ENCODE measurements around the gene DENND1A. TPM values are rescaled to one million over a fixed set of nuclear protein-coding genes. Genes with fewer than 3 reads are reported as not detected.

DENND1A gene
- total and polyA plus RNA-seq, 2 experiments from 2014 or later = 13.1 to 28.7 TPM

DNA sequence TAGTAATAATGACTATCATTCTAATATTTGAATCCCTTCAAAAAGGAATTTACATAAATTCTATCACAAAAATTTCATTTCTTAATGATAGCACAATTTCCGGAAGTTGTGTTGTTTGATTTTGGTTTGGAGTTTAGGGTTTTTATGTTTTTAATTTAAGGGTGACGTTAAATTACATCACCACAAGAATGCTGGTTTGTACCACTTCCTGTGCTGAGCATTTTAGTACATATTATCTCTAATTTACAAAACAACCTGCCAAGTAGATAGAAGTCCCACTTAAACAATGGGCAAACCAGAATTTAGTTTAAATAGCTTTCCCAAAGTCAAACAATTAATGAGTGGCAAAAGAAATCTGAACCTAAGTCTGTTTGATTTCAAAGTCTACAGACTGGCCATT lies 63.4 kb downstream of the DENND1A start:
- no peak for TF ChIP-seq STAT1 (IDR thresholded peaks at IDR 0.05; ENCODE audit: unreplicated experiment)
- TF ChIP-seq CTCF (conservative IDR thresholded peaks at IDR 0.05; ENCODE audit: low read depth in 2 of 2) = no peak
- TF ChIP-seq REST (IDR thresholded peaks at IDR 0.05; ENCODE audit: unreplicated experiment) = no peak
- TF ChIP-seq, protein P1, sequence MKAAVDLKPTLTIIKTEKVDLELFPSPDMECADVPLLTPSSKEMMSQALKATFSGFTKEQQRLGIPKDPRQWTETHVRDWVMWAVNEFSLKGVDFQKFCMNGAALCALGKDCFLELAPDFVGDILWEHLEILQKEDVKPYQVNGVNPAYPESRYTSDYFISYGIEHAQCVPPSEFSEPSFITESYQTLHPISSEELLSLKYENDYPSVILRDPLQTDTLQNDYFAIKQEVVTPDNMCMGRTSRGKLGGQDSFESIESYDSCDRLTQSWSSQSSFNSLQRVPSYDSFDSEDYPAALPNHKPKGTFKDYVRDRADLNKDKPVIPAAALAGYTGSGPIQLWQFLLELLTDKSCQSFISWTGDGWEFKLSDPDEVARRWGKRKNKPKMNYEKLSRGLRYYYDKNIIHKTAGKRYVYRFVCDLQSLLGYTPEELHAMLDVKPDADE (IDR thresholded peaks at IDR 0.05) = no peak
- no peak for TF ChIP-seq ZNF114 (CRISPR knock-in tag; IDR thresholded peaks at IDR 0.05)
- TF ChIP-seq JUNB (IDR thresholded peaks at IDR 0.05; ENCODE audit: unreplicated experiment) = no peak
- no peak for TF ChIP-seq EZH2 (IDR thresholded peaks at IDR 0.05; ENCODE audit: low read depth, unreplicated experiment)
- no peak for TF ChIP-seq ZNF462 (CRISPR knock-in tag; IDR thresholded peaks at IDR 0.05)
- TF ChIP-seq ZNF331 (CRISPR knock-in tag; IDR thresholded peaks at IDR 0.05; ENCODE audit: low read depth) = no peak
- no peak for TF ChIP-seq NANOG (IDR thresholded peaks at IDR 0.05; ENCODE audit: borderline replicate concordance)
- no peak for TF ChIP-seq CREB1 (CRISPR knock-in tag; IDR thresholded peaks at IDR 0.05; ENCODE audit: low read depth)
- TF ChIP-seq EZH2phosphoT487 (IDR thresholded peaks at IDR 0.05; ENCODE audit: unreplicated experiment) = no peak
- no peak for TF ChIP-seq POLR2AphosphoS5 (IDR thresholded peaks at IDR 0.05; ENCODE audit: low read depth)
- no peaks in the 10 kb centered on the region; the same call in 2 of the 3 replicates for H3K9me3 Mint-ChIP-seq

More for the DNA sequence above, 63.4 kb downstream of the DENND1A start:
- H3K27me3 Mint-ChIP-seq (ENCODE audit: insufficient read depth, low read depth, poor library complexity) = peaks cover 8% of the 10 kb centered on the region
- H3K4me1 ChIP-seq (ENCODE audit: insufficient read depth) = peaks cover 71% of the 10 kb centered on the region
- H3K27ac ChIP-seq (ENCODE audit: low read depth) = no peak overlapping the region
- H3K4me1 Mint-ChIP-seq = peaks cover 74% of the 10 kb centered on the region
- no peaks in the 10 kb centered on the region for H3K36me3 ChIP-seq (ENCODE audit: insufficient read depth)
- ATAC-seq (no peak), DNase-seq (ENCODE audit: low spot score) (no peak)
- H3K4me2 ChIP-seq = peak overlapping the region; percentile 18; the same call in 1 of the 2 replicates
- no peak overlapping the region for H2AFZ ChIP-seq
- no peaks in the 10 kb centered on the region for H3F3A ChIP-seq (replicated peaks; ENCODE audit: low read depth)
- peaks cover 6% of the 10 kb centered on the region; the same call in 1 of the 2 replicates for H3K79me2 ChIP-seq (replicated peaks; ENCODE audit: insufficient read depth)
- H3K4me3 ChIP-seq = no peak overlapping the region
- no peaks in the 10 kb centered on the region for H3K9me2 ChIP-seq (ENCODE audit: insufficient read depth)
- H3K4me3 Mint-ChIP-seq = no peak overlapping the region
- H3K27me3 ChIP-seq (ENCODE audit: insufficient read depth) = peaks cover 15% of the 10 kb centered on the region
- H4K20me1 ChIP-seq (replicated peaks; ENCODE audit: insufficient read depth) = no peaks in the 10 kb centered on the region
- H3K27ac Mint-ChIP-seq = no peak overlapping the region
- no peaks in the 10 kb centered on the region for H3K36me3 Mint-ChIP-seq (ENCODE audit: low read depth)
